Measurements from ENCODE around the gene VPS11.

GRCh38 chr11:119084663-119085436 is 17.2 kb downstream of the VPS11 start, which contains the start of gene HMBS:
- TF ChIP-seq FOXM1 (IDR thresholded peaks at IDR 0.05; ENCODE audit: borderline replicate concordance) (no peak), HDGF (IDR thresholded peaks at IDR 0.05; ENCODE audit: borderline replicate concordance) (no peak), SP1 (IDR thresholded peaks at IDR 0.05) (no peak), ELF4 (IDR thresholded peaks at IDR 0.05) (0 out of 2 replicates have a peak, but pooled peaks have one; percentile 32), FOXK2 (IDR thresholded peaks at IDR 0.05) (no peak), TARDBP (IDR thresholded peaks at IDR 0.05) (no peak), PKNOX1 (IDR thresholded peaks at IDR 0.05) (peak; percentile 53; the same call in 1 of the 2 replicates), NFRKB (IDR thresholded peaks at IDR 0.05) (no peak), ARNT (IDR thresholded peaks at IDR 0.05) (no peak), SUZ12 (IDR thresholded peaks at IDR 0.05) (no peak)

Measured in HEK293T (cell line).